ENCODE measurements around the gene MCM3AP. TPM values are rescaled to one million over a fixed set of nuclear protein-coding genes. Genes with fewer than 3 reads are reported as not detected.

Gene MCM3AP
- total and polyA plus RNA-seq, 4 donors = 14.7 to 111 (median 67.1) TPM

GRCh38 chr21:46187814-46188213 is 97.6 kb downstream of the MCM3AP start:
- Histone ChIP-seq H3K36me3 (ENCODE audit: control insufficient read depth in 1 of 2, insufficient read depth in 2 of 2, low read length in 1 of 2) (no peaks in the 10 kb centered on the region), H3K4me1 (ENCODE audit: control insufficient read depth in 1 of 2, insufficient read depth in 2 of 2, low read length in 2 of 2) (no peaks in the 10 kb centered on the region), H3K9me3 (ENCODE audit: control insufficient read depth, low read length) (no peaks in the 10 kb centered on the region), H3K27ac (ENCODE audit: low read depth in 1 of 2, low read length in 2 of 2) (no peak overlapping the region), H3K4me3 (ENCODE audit: low read length in 2 of 2) (no peak overlapping the region), H3K27me3 (ENCODE audit: control insufficient read depth in 1 of 2, insufficient read depth in 2 of 2, low read length in 1 of 2) (no peaks in the 10 kb centered on the region)
- WGBS, 2 donors = 82 to 86% methylated on average over 7 of the region's 7 CpGs
- DNase-seq (peak in 1 of 2 donors; percentile 6), ATAC-seq (ENCODE audit: low FRiP score) (no peak)
- intact Hi-C loops (cut with DNase I) = no loop called here

DNA sequence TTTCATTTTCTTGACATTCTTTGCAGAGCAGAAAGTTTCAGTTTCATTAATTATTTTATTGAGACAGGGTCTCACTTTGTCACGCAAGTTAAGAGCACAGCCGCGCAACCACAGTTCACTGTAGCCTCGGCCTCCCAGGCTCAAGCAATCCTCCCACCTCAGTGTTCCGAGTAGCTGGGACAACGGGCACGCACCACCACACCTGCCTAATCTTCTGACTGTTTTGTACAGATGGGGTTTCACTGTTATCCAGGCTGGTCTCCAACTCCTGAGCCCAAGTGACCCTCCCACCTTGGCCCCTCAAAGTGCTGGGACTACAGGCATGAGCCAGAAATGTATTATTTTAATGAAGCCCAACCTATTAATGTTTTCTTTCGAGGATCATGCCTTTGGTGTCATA is 98.2 kb downstream of the MCM3AP start:
- Histone ChIP-seq H3K9me3 (ENCODE audit: control insufficient read depth, low read length) (no peaks in the 10 kb centered on the region), H3K27me3 (ENCODE audit: control insufficient read depth in 1 of 2, insufficient read depth in 2 of 2, low read length in 1 of 2) (no peaks in the 10 kb centered on the region), H3K4me1 (ENCODE audit: control insufficient read depth in 1 of 2, insufficient read depth in 2 of 2, low read length in 2 of 2) (no peaks in the 10 kb centered on the region), H3K27ac (ENCODE audit: low read depth in 1 of 2, low read length in 2 of 2) (no peak overlapping the region), H3K36me3 (ENCODE audit: control insufficient read depth in 1 of 2, insufficient read depth in 2 of 2, low read length in 1 of 2) (no peaks in the 10 kb centered on the region), H3K4me3 (ENCODE audit: low read length in 2 of 2) (no peak overlapping the region)
- DNase-seq (peak; percentile 38 to 42), ATAC-seq (ENCODE audit: low FRiP score) (no peak)
- 93 to 94% methylated on average over 8 of the region's 8 CpGs for WGBS, 2 donors
- intact Hi-C loops (cut with DNase I) = no loop called here

GRCh38 chr21:46185716-46186115 is 99.7 kb downstream of the MCM3AP start:
- DNase-seq (peak; percentile 24 to 44), ATAC-seq (ENCODE audit: low FRiP score) (no peak)
- no peak overlapping the region for H3K27ac ChIP-seq (ENCODE audit: low read depth in 1 of 2, low read length in 2 of 2)
- no peaks in the 10 kb centered on the region for H3K36me3 ChIP-seq (ENCODE audit: control insufficient read depth in 1 of 2, insufficient read depth in 2 of 2, low read length in 1 of 2)
- WGBS, 2 donors = 81 to 82% methylated on average over 7 of the region's 7 CpGs
- H3K4me1 ChIP-seq (ENCODE audit: control insufficient read depth in 1 of 2, insufficient read depth in 2 of 2, low read length in 2 of 2) = no peaks in the 10 kb centered on the region
- intact Hi-C loops (cut with DNase I) = no loop called here
- H3K4me3 ChIP-seq (ENCODE audit: low read length in 2 of 2) = no peak overlapping the region
- H3K27me3 ChIP-seq (ENCODE audit: control insufficient read depth in 1 of 2, insufficient read depth in 2 of 2, low read length in 1 of 2) = no peaks in the 10 kb centered on the region
- no peaks in the 10 kb centered on the region for H3K9me3 ChIP-seq (ENCODE audit: control insufficient read depth, low read length)

Other genes starting within 250 kb of the MCM3AP start
- gene COL6A2, start 187.5 kb downstream of the MCM3AP start, total RNA-seq = 1,000 to 10,000 TPM; 1,386 to 1,431 TPM
- 1,000 to 10,000 TPM in 1 of 2 donors, 100 to 1,000 TPM in 1; 335 to 3,611 TPM for gene COL6A2, start 187.5 kb downstream of the MCM3AP start, polyA plus RNA-seq
- 1 to 10 TPM; 1.1 to 2.6 TPM for gene FTCD, start 130.0 kb downstream of the MCM3AP start, total RNA-seq
- 1 to 10 TPM in 1 of 2 donors, under 1 TPM in 1; 0.50 to 8.7 TPM for gene FTCD, start 130.0 kb downstream of the MCM3AP start, polyA plus RNA-seq
- 10 to 100 TPM in 1 of 2 donors, 1 to 10 TPM in 1; 5.2 to 12.4 TPM for gene SPATC1L, start 101.2 kb downstream of the MCM3AP start, total RNA-seq
- gene SPATC1L, start 101.2 kb downstream of the MCM3AP start, polyA plus RNA-seq = 10 to 100 TPM in 1 of 2 donors, 1 to 10 TPM in 1; 2.4 to 47.9 TPM
- gene LSS, start 56.8 kb downstream of the MCM3AP start, total RNA-seq = 10 to 100 TPM; 60.2 to 85.2 TPM
- gene LSS, start 56.8 kb downstream of the MCM3AP start, polyA plus RNA-seq = 10 to 100 TPM in 1 of 2 donors, 1 to 10 TPM in 1; 9.3 to 52.0 TPM
- gene YBEY, start 731 bp upstream of the MCM3AP start, total RNA-seq = 10 to 100 TPM in 1 of 2 donors, 1 to 10 TPM in 1; 7.7 to 11.3 TPM
- 10 to 100 TPM; 15.7 to 16.7 TPM for gene YBEY, start 731 bp upstream of the MCM3AP start, polyA plus RNA-seq
- 1 to 10 TPM in 1 of 2 donors, under 1 TPM in 1; 0.81 to 3.7 TPM for gene C21orf58, start 38.3 kb upstream of the MCM3AP start, total RNA-seq
- gene C21orf58, start 38.3 kb upstream of the MCM3AP start, polyA plus RNA-seq = 1 to 10 TPM in 1 of 2 donors, under 1 TPM in 1; 0.38 to 2.5 TPM
- 10 to 100 TPM; 30.7 to 33.0 TPM for gene PCNT, start 38.5 kb upstream of the MCM3AP start, total RNA-seq
- gene PCNT, start 38.5 kb upstream of the MCM3AP start, polyA plus RNA-seq = 10 to 100 TPM in 1 of 2 donors, 1 to 10 TPM in 1; 6.4 to 21.6 TPM
- 10 to 100 TPM; 33.5 to 61.5 TPM for gene DIP2A, start 173.3 kb upstream of the MCM3AP start, total RNA-seq
- 10 to 100 TPM in 1 of 2 donors, 1 to 10 TPM in 1; 5.3 to 22.6 TPM for gene DIP2A, start 173.3 kb upstream of the MCM3AP start, polyA plus RNA-seq

Measured in aorta (tissue), 5 donors.